Natural killer cell treated with Interleukin-12 subunit alpha and Interleukin-12 subunit beta and Interleukin-15 and Interleukin-18, amount 100 ng/mL, for 72 hours (primary cell): ENCODE measurements around the gene RABGAP1. TPM values are rescaled to one million over a fixed set of nuclear protein-coding genes. Genes with fewer than 3 reads are reported as not detected.

ENCODE experiments used
- ATAC-seq, 2 donors: fragments of 150-1000 bp; cut with Tn5 transposase in 1 of 2; sonication (Bioruptor Pico), chemical (Tn5 transposase) in 1 of 2; 2 replicates each; pipeline ENCODE4 v1.10.0; 2021
- DNase-seq: peaks from one replicate; pipeline ENCODE4 v3.0.0; 2022; ENCODE audit warnings: low spot score
- H3K27ac Mint-ChIP-seq, 2 donors: 1 replicate in 1 of 2; 2 replicates in 1 of 2; pipeline ENCODE4 v1.8.0; 2022; ENCODE audit warnings: mixed read lengths in 2 of 2, mild to moderate bottlenecking in 1 of 2, moderate library complexity in 1 of 2
- H3K27me3 Mint-ChIP-seq, 2 donors: 1 replicate in 1 of 2; 2 replicates in 1 of 2; pipeline ENCODE4 v1.8.0; 2022; ENCODE audit warnings: mixed read lengths in 2 of 2
- H3K36me3 Mint-ChIP-seq: one replicate; pipeline ENCODE4 v1.8.0; 2022; ENCODE audit warnings: mixed read lengths
- H3K4me1 Mint-ChIP-seq, 2 donors: 1 replicate in 1 of 2; 2 replicates in 1 of 2; pipeline ENCODE4 v1.8.0; 2022; ENCODE audit warnings: low read depth in 2 of 2, mixed read lengths in 2 of 2, mild to moderate bottlenecking in 1 of 2
- H3K4me3 Mint-ChIP-seq: one replicate; pipeline ENCODE4 v1.8.0; 2022; ENCODE audit warnings: mixed read lengths
- H3K9me3 Mint-ChIP-seq: 2 replicates; pipeline ENCODE4 v1.8.0; 2022; ENCODE audit warnings: mixed read lengths
- total RNA-seq, 2 donors: library from RNA; stranded (reverse); gene quantifications; one replicate each; pipeline ENCODE4 v1.2.3, GENCODE V29; 2022

Gene RABGAP1
- total RNA-seq, 2 donors from 2014 or later = 27.6 to 31.2 TPM

DNA sequence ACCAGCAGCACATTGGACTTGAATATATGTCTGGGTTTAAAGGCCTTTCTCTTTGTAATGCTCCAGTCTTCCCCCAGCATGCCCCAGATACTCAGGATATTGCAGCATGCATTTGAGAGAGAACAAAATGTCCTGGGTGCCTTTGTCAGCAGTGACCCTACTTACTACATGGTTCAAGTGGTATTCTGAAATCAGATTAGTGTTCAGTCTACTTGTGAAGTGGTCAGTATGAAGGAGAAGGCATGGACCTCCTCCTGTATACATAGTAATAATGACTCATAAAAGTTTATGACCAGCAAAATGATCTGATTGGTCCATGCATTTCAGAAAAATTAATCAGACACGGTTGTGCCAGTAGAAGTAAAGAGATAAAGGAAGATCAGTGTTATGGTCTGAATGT lies 118.0 kb downstream of the RABGAP1 start:
- peaks cover 0 to under 1% of the 10 kb centered on the region in 2 donors for H3K4me1 Mint-ChIP-seq
- H3K27ac Mint-ChIP-seq = no peak overlapping the region
- H3K4me3 Mint-ChIP-seq = no peak overlapping the region
- no peaks in the 10 kb centered on the region for H3K9me3 Mint-ChIP-seq
- DNase-seq = no peak
- no peak for ATAC-seq
- H3K36me3 Mint-ChIP-seq = no peaks in the 10 kb centered on the region
- H3K27me3 Mint-ChIP-seq = no peaks in the 10 kb centered on the region

DNA sequence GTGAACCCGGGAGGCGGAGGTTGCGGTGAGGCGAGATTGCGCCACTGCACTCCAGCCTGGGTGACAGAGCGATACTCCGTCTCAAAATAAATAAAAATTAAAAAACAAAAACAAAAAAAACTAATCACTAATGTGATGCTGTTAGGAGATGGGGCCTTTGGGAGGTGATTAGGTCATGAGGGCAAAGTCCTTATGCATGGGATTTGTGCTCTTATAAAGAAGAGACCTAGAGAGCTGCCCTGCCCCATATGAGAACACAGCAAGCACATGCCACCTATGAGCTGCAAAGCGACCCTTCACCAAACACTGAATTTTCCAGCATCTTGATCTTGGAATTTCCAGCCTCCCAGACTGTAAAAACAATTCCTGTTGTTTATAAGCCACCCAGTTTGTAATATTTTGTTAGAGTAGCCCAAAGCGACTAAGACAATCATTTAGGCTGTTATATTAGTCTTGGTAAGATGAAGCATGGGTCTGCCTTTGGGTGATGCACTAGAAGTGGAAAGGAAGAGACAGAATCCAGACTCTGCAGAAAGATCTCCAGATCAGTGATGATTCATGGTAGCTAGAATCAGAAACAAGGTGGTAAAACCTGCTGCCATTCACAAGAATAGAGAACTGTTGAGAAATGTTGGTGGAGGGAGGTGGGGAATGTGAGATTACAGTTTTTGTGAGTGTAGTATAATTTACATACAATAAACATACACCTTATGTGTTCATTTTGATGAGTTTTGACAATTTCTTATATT lies 118.8 kb downstream of the RABGAP1 start:
- Mint-ChIP-seq H3K4me3 (no peak overlapping the region), H3K27me3 (no peaks in the 10 kb centered on the region), H3K9me3 (no peaks in the 10 kb centered on the region), H3K4me1 (no peaks in the 10 kb centered on the region), H3K27ac (no peak overlapping the region), H3K36me3 (peaks cover 4% of the 10 kb centered on the region)
- DNase-seq (no peak), ATAC-seq (no peak)

DNA sequence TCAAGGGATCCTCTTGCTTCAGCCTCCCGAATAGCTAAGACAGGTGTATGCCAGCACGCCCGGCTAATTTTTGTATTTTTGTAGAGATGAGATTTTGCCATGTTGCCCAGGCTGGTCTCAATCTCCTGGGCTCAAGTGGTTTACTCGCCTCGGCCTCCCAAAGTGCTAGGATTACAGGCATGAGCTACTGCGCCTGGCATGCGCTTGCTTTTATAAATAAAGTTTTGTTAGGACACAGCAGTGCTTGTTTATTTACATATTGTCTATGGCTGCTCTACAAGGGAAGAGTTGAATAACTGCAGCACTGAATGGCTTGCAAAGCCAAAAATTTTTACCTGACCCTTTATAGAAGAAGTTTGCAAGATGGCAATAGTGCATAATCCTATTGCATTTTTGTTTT lies 120.4 kb downstream of the RABGAP1 start:
- Mint-ChIP-seq H3K4me3 (no peak overlapping the region), H3K4me1 (no peaks in the 10 kb centered on the region), H3K9me3 (no peaks in the 10 kb centered on the region), H3K36me3 (peaks cover 4% of the 10 kb centered on the region), H3K27ac (no peak overlapping the region), H3K27me3 (no peaks in the 10 kb centered on the region)
- ATAC-seq (no peak), DNase-seq (no peak)

DNA sequence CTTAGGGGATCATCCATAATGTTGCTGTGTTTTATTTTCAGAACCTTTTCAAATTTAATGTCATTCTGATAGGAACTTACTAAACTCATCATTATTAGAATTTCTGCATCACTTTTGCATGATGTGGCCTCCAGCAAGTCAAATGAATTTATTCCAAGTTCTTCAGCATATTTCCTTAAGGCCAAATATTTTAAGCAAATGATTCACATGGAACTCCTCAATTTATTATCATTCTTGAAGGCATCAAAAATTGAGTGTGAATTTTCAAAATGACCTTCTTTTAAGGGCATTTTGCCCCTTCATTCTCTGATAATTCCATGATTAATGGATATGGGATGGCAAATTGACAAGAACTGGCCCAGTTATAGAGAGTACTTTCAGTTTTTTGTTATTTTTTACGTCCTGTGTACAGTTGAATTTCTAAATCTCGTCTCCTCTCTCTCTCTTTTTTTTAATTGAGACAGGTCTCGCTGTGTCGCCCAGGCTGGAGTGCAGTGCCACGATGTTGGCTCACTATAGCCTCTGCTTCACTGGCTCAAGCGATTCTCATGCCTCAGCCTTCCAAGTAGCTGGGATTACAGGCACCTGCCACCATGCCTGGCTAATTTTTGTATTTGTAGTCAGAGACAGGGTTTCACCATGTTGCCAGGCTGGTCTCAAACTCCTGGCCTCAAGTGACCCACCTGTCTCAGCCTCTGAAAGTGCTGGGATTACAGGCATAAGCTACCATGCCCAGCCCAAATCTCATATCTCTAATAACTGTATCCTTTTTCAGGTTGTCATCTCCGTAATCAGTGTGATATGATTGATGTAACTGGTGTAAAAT lies 121.7 kb downstream of the RABGAP1 start:
- no peak overlapping the region for H3K27ac Mint-ChIP-seq
- ATAC-seq (no peak), DNase-seq (no peak)
- no peaks in the 10 kb centered on the region for H3K4me1 Mint-ChIP-seq
- no peak overlapping the region for H3K4me3 Mint-ChIP-seq
- no peaks in the 10 kb centered on the region for H3K9me3 Mint-ChIP-seq
- no peaks in the 10 kb centered on the region for H3K27me3 Mint-ChIP-seq
- peaks cover 18% of the 10 kb centered on the region for H3K36me3 Mint-ChIP-seq

DNA sequence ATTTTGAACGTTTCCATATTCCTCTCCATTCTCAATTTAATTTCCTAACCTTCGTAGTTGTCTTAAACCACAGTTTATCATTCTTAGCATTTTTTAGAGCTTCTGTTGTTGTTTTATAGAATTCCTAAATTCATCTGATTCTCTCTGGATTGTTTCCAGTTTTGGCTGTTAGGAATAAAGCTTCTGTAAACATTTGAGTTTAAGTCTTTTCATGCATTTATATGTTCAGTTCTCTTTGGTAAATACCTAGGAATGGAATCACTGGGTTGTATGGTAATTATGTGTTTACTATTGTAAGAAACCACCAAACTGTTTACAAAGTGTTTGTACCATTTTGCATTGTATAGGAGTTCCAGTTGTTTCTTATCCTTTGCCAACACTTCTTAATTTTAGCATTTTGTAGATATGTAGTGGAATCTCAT lies 122.4 kb downstream of the RABGAP1 start:
- Mint-ChIP-seq H3K9me3 (no peaks in the 10 kb centered on the region), H3K4me3 (no peak overlapping the region), H3K4me1 (no peaks in the 10 kb centered on the region), H3K27me3 (no peaks in the 10 kb centered on the region), H3K36me3 (peaks cover 20% of the 10 kb centered on the region), H3K27ac (no peak overlapping the region)
- DNase-seq (no peak), ATAC-seq (no peak)

DNA sequence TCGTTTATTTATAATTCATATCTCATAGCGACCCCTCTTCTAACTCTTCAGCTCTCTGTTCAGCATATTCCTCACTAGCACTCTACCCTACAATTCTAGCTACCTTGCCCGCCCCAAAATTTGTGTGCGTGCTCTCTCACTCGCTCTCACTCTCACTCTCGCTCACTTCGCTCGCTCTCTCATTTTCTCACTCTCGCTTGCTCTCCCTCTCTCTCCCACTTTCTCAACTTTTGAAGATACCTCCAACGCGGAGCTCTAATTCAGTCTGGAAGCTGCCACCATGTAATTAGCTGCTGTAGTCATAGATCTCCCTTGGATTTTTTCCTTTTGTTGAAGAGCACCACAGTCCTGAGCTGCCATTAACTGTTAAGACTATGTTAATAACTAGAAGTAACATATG lies 123.1 kb downstream of the RABGAP1 start:
- no peaks in the 10 kb centered on the region for H3K9me3 Mint-ChIP-seq
- H3K36me3 Mint-ChIP-seq = peaks cover 20% of the 10 kb centered on the region
- ATAC-seq (no peak), DNase-seq (no peak)
- no peak overlapping the region for H3K27ac Mint-ChIP-seq
- H3K4me3 Mint-ChIP-seq = no peak overlapping the region
- H3K4me1 Mint-ChIP-seq = no peaks in the 10 kb centered on the region
- no peaks in the 10 kb centered on the region for H3K27me3 Mint-ChIP-seq

DNA sequence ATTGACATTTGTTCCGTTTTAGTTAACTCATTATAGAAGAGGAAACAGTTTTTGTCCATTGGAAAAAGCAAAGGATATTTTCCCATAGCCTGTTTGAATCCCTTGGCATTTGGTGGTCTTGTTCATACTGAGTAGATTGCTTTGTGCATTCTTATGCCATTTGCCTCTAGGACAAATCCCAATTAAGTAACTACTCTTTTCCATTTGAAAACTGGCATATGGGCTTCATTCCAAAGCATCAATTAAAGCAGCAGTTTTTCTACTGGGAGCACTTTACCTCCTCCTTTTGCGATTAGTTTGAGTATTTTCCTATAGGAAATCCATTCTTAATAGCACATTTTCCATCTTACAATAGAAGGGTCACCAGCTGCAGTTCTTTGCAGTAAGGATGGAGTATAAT lies 123.9 kb downstream of the RABGAP1 start:
- H3K9me3 Mint-ChIP-seq = no peaks in the 10 kb centered on the region
- DNase-seq (no peak), ATAC-seq (no peak)
- H3K4me3 Mint-ChIP-seq = no peak overlapping the region
- peaks cover 20% of the 10 kb centered on the region for H3K36me3 Mint-ChIP-seq
- no peaks in the 10 kb centered on the region for H3K27me3 Mint-ChIP-seq
- no peak overlapping the region for H3K27ac Mint-ChIP-seq
- H3K4me1 Mint-ChIP-seq = no peaks in the 10 kb centered on the region

DNA sequence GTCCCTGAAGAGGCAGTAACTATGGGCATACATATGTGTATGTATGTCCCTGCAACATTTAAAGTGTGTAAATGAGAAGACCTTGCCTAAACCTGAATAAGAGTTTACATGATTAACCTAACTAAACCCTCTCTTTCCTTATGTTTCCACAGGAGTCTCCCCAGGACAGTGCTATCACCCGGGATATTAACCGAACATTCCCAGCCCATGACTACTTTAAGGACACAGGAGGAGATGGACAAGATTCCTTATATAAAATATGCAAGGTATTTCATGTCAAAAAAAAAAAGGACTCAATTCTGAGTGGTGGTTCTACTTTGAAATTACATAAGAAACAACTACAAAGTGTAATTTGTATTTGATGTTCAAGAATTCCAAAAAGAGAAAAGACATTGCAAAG lies 124.4 kb downstream of the RABGAP1 start:
- Mint-ChIP-seq H3K27me3 (no peaks in the 10 kb centered on the region), H3K4me3 (no peak overlapping the region), H3K4me1 (no peaks in the 10 kb centered on the region), H3K27ac (no peak overlapping the region), H3K9me3 (no peaks in the 10 kb centered on the region), H3K36me3 (peaks cover 20% of the 10 kb centered on the region)
- DNase-seq (no peak), ATAC-seq (no peak)

DNA sequence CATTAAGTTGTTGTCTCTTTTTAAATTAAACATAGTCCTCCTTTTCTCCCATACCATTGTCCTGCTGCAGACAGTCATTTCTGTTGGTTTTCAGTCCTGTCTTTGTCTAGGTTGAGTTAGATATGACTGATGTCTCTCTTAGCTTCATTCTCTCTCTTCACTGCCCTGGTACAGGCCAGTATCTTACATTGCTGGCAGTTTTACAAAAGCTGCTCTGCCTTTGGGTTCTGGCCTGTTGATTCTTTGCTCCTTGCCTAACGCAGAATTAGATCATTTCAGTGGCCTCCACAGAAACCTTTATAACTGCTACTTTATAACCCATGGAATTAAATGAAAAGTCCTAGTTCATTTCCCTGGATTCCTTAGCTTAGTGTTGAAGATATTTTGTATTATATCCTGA lies 126.3 kb downstream of the RABGAP1 start:
- no peak for ATAC-seq
- Mint-ChIP-seq H3K4me1 (no peaks in the 10 kb centered on the region), H3K27me3 (no peaks in the 10 kb centered on the region), H3K4me3 (no peak overlapping the region), H3K27ac (no peak overlapping the region), H3K36me3 (peaks cover 24% of the 10 kb centered on the region), H3K9me3 (no peaks in the 10 kb centered on the region)
- no peak for DNase-seq

DNA sequence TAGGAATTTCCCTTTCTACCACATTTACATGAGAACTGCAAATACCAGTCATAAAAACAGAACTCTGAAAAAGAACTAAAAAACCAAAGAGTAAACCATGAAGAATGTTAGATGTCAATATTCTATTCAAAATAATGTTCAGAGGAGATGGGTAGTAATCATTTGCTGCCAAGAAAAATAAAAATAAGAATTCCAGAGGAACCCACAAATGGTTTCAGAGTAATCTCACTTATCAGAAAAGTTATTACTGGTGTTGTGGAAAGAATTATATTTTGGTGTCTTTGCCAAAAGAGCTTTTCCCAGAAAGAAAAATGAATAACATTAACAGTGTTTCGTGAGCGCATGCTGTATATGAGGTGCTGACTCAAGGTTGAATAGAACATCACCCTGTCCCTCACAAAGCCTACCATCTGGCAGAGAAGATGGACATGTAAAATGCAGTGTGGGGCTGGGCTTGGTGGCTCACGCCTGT lies 128.2 kb downstream of the RABGAP1 start:
- H3K27me3 Mint-ChIP-seq = no peaks in the 10 kb centered on the region
- DNase-seq (no peak), ATAC-seq (no peak)
- H3K4me3 Mint-ChIP-seq = no peak overlapping the region
- H3K9me3 Mint-ChIP-seq = no peaks in the 10 kb centered on the region
- H3K4me1 Mint-ChIP-seq = no peaks in the 10 kb centered on the region
- H3K36me3 Mint-ChIP-seq = peaks cover 22% of the 10 kb centered on the region
- no peak overlapping the region for H3K27ac Mint-ChIP-seq

DNA sequence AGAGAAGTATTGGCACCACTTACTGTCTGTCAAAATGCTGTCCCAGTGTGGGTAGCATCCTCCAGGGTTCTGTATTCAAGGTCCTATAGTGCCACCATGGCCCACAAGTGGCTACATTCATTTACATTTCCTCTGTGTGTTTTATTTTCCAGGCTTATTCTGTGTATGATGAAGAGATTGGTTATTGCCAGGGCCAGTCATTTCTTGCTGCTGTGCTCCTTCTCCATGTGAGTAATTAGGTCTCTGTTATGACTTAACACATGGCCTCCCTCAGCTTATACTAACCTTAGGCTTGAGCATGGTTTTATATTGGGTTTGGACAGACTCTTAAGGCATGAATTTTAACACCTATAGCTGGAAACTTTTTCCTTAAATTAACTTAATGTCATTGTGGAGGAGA lies 129.4 kb downstream of the RABGAP1 start:
- H3K27ac Mint-ChIP-seq = no peak overlapping the region
- H3K36me3 Mint-ChIP-seq = peaks cover 21% of the 10 kb centered on the region
- H3K4me1 Mint-ChIP-seq = no peaks in the 10 kb centered on the region
- H3K9me3 Mint-ChIP-seq = no peaks in the 10 kb centered on the region
- H3K4me3 Mint-ChIP-seq = no peak overlapping the region
- H3K27me3 Mint-ChIP-seq = no peaks in the 10 kb centered on the region
- ATAC-seq (peak in 1 of 2 donors; percentile 86), DNase-seq (no peak)

DNA sequence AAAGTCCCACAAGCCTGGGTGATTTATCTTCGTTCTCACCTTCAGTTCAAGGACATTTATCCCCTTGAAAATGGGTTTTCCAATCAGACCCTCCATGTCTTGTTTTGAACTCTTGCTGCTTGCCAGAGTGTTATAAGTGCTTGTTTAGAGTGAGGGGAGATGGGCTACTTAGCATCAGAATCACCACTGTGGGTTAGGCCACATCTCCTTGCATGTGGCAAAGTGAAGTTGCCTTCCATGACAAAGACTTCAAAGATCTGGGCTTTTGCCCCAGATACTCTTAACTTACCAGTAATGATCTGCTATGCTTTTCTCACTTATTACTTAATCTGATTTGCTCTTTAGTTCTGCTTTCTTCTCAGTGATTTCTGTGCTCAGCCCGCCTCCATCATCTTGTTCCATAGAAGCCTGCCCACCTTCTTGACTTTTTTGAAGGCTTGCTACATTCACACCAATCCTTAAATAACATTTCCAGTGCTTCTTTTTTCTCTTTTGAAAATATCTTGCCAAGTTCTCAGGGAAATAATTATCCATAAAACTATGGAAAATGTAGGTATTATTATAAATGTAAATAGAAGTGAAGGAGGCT lies 131.7 kb downstream of the RABGAP1 start:
- DNase-seq (no peak), ATAC-seq (no peak)
- no peak overlapping the region for H3K27ac Mint-ChIP-seq
- peaks cover 7% of the 10 kb centered on the region for H3K36me3 Mint-ChIP-seq
- no peaks in the 10 kb centered on the region for H3K27me3 Mint-ChIP-seq
- H3K9me3 Mint-ChIP-seq = no peaks in the 10 kb centered on the region
- H3K4me3 Mint-ChIP-seq = no peak overlapping the region
- H3K4me1 Mint-ChIP-seq = no peaks in the 10 kb centered on the region

DNA sequence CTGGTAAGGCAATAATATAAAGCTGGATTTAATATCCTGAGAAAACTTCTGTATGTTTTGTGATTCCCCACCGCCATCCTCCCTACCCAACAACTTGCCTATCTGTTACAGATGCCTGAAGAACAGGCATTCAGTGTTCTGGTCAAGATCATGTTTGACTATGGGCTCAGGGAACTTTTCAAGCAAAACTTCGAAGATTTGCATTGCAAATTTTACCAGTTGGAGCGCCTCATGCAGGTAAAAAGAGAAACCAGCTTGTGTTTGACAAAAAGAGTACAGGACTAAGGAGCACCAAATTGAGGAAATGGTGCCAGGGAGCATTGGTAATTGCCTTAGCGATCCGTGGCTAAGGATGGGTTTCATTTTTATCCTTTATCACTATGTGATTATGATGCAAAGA lies 132.6 kb downstream of the RABGAP1 start:
- DNase-seq = no peak
- H3K9me3 Mint-ChIP-seq = no peaks in the 10 kb centered on the region
- H3K36me3 Mint-ChIP-seq = peaks cover 5% of the 10 kb centered on the region
- no peak overlapping the region for H3K4me3 Mint-ChIP-seq
- no peaks in the 10 kb centered on the region for H3K27me3 Mint-ChIP-seq
- H3K27ac Mint-ChIP-seq = no peak overlapping the region
- H3K4me1 Mint-ChIP-seq = no peaks in the 10 kb centered on the region
- ATAC-seq = no peak

DNA sequence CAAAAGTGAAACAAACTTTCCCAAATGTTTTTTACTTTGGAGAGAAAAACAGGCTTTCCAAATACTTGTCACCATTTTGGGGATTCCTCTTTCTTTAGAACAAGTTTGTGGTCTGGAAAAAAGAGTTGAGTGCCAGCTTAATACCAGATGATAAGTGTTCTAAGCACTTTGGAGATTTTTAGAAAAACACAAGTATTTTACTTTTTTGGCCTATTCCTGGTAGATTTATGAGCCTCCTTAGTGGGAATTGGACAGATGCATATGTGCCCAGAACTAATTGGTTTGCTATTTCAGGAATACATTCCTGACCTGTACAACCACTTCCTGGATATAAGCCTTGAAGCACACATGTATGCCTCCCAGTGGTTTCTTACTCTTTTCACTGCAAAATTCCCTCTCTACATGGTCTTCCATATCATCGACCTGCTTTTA lies 133.2 kb downstream of the RABGAP1 start:
- no peaks in the 10 kb centered on the region for H3K9me3 Mint-ChIP-seq
- H3K4me1 Mint-ChIP-seq = no peaks in the 10 kb centered on the region
- no peaks in the 10 kb centered on the region for H3K27me3 Mint-ChIP-seq
- peaks cover 11% of the 10 kb centered on the region for H3K36me3 Mint-ChIP-seq
- ATAC-seq (no peak), DNase-seq (no peak)
- no peak overlapping the region for H3K27ac Mint-ChIP-seq
- H3K4me3 Mint-ChIP-seq = no peak overlapping the region
